Adrenal gland (tissue), 12 donors: ENCODE results near the gene HK2. TPM values are rescaled to one million over a fixed set of nuclear protein-coding genes. Genes with fewer than 3 reads are reported as not detected.

Source experiments
- DNase-seq, 7 donors: peaks; one replicate each; pipeline ENCODE4 v3.0.0-alpha.2; 2019 to 2020
- H3K27ac ChIP-seq, 5 donors: fragments of 200-600 bp; sonication (generic) in 4 of 5; 1 replicate in 3 of 5; 2 replicates in 2 of 5; pipeline versions ENCODE4 v1.5.1 to v1.8.0; 2016 to 2020; ENCODE audit warnings: mild to moderate bottlenecking in 1 of 5
- H3K27me3 ChIP-seq: fragments of 200-600 bp; 2 replicates; pipeline ENCODE4 v1.8.0; 2021
- H3K36me3 ChIP-seq, 2 donors: fragments of 200-600 bp; replicated peaks in 1 of 2; 1 replicate in 1 of 2; 2 replicates in 1 of 2; pipeline versions ENCODE4 v1.5.1 to v1.8.0; 2018 to 2022
- H3K4me1 ChIP-seq, 2 donors: fragments of 200-600 bp; replicated peaks in 1 of 2; 1 replicate in 1 of 2; 2 replicates in 1 of 2; pipeline versions ENCODE4 v1.5.1 to v1.8.0; 2018 to 2021
- H3K4me3 ChIP-seq, 4 donors: fragments of 200-600 bp; sonication (generic) in 3 of 4; one replicate each; pipeline ENCODE4 v1.5.1; 2016 to 2018
- H3K9me3 ChIP-seq, 3 donors: fragments of 200-600 bp; sonication (generic) in 1 of 3; replicated peaks in 1 of 3; 1 replicate in 2 of 3; 2 replicates in 1 of 3; pipeline versions ENCODE4 v1.5.1 to v1.8.0; 2016 to 2021
- POLR2A ChIP-seq, 2 donors: fragments of 450-650 bp; IDR thresholded peaks; one replicate each; pipeline ENCODE4 v1.6.1; 2017; ENCODE audit warnings: antibody characterized with exemption in 2 of 2, mild to moderate bottlenecking in 2 of 2, moderate library complexity in 1 of 2
- WGBS, 4 donors: extraction: QIAGEN DNeasy Blood & Tissue Kit in 2 of 4; methylation state at CpG; one replicate each; pipeline versions ENCODE4 v1.1.5 to v1.1.7; 2013 to 2017; 5-methylcytosine and 5-hydroxymethylcytosine counted together
- intact Hi-C, 2 donors: fragments of 100-400 bp; cut with DNase I; formaldehyde crosslinking; loops; one replicate each; pipeline versions ENCODE4 v1.14.1 to v1.15.0; 2022 to 2023
- polyA plus RNA-seq, 3 donors: library from polyadenylated mRNA; stranded (reverse); fragments of 200-250 nt in 2 of 3; fragments of 350-450 nt in 1 of 3; fragmentation: Illumina TruSeq in 1 of 3; extraction: RNeasy Lipid Tissue Mini Kit (QIAGEN cat#74804) in 1 of 3; gene quantifications; one replicate each; pipeline ENCODE4 v1.2.3, GENCODE V29; 2013 to 2014
- total RNA-seq, 9 donors: library from RNA; depleted of rRNA in 4 of 9; stranded (reverse); fragments of >200 nt in 4 of 9; fragments of 120-200 nt in 1 of 9; fragmentation: NEBNext Ultra II Directional in 1 of 9; extraction: Animal tissue kit (Norgen Biotek cat#: 25700) in 1 of 9; gene quantifications; one replicate each; pipeline versions ENCODE4 v1.1.0 to v1.2.4, GENCODE V29; 2013 to 2023
- TF ChIP-seq, protein P1 (sequence below), 6 experiments: fragments of 450-650 bp in 4 of 6; fragments of 200-600 bp in 2 of 6; sonication (generic) in 1 of 6; IDR thresholded peaks; 1 replicate in 5 of 6; 2 replicates in 1 of 6; pipeline versions ENCODE4 v1.5.1 to v1.8.0; 2016 to 2021; ENCODE audit warnings: antibody characterized with exemption in 6 of 6, mild to moderate bottlenecking in 2 of 6, moderate library complexity in 1 of 6
- donor health status: healthy with polysubstance abuse.
- donor health status: Bipolar disorder and iron deficiency.
- donor health status: DM: yes; HTN: yes; CAD: no.
- donor health status: DM: no; HTN: no; CAD: no.
- donor health status: DM: no; HTN: no; CAD: no.
- donor health status: DM: yes; HTN: yes; CAD: no.

HK2 gene
- total and polyA plus RNA-seq, 12 donors, result 1.2 to 11.7 (median 5.0) TPM

DNA sequence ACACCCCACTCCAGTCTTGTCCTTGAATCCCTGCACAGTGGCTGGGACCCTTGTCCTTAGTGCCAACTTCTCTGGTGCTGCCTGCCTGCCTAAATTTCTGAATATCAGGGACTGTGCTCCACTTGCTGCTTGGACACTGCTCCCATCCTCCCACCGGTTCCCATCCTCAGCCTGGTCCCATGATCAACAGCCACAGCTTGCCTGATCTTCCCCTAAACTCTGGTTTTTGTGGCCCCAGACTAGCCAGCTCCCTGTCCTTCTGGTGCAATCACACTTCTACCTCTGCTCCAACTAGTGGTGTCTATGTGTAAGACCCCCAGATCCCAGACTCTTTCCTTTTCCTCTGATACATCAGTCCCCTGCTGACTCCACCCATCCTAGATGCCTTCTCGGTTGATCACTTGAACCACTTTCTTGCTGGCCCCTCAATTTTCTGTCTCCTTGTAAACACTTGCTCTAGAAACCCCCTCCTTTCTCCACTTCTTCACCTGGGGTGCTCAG, 87.4 kb downstream of the HK2 start:
- Histone ChIP-seq H3K4me1 (no peaks in the 10 kb centered on the region), H3K27ac (no peak overlapping the region), H3K27me3 (peaks cover 3% of the 10 kb centered on the region), H3K36me3 (no peaks in the 10 kb centered on the region), H3K4me3 (no peak overlapping the region), H3K9me3 (no peaks in the 10 kb centered on the region)
- no peak for TF ChIP-seq POLR2A (IDR thresholded peaks at IDR 0.05)
- TF ChIP-seq, protein P1, sequence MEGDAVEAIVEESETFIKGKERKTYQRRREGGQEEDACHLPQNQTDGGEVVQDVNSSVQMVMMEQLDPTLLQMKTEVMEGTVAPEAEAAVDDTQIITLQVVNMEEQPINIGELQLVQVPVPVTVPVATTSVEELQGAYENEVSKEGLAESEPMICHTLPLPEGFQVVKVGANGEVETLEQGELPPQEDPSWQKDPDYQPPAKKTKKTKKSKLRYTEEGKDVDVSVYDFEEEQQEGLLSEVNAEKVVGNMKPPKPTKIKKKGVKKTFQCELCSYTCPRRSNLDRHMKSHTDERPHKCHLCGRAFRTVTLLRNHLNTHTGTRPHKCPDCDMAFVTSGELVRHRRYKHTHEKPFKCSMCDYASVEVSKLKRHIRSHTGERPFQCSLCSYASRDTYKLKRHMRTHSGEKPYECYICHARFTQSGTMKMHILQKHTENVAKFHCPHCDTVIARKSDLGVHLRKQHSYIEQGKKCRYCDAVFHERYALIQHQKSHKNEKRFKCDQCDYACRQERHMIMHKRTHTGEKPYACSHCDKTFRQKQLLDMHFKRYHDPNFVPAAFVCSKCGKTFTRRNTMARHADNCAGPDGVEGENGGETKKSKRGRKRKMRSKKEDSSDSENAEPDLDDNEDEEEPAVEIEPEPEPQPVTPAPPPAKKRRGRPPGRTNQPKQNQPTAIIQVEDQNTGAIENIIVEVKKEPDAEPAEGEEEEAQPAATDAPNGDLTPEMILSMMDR (IDR thresholded peaks at IDR 0.05), result no peak
- DNase-seq, result no peak
- intact Hi-C loops, result loop anchor here (10.0 kb wide), 2 partner anchors 494 to 684 kb away; no protein-coding TSS in a partner anchor
- 84 to 98% (median 92%) methylated on average over 2 of the region's 2 CpGs for WGBS, 4 donors

DNA sequence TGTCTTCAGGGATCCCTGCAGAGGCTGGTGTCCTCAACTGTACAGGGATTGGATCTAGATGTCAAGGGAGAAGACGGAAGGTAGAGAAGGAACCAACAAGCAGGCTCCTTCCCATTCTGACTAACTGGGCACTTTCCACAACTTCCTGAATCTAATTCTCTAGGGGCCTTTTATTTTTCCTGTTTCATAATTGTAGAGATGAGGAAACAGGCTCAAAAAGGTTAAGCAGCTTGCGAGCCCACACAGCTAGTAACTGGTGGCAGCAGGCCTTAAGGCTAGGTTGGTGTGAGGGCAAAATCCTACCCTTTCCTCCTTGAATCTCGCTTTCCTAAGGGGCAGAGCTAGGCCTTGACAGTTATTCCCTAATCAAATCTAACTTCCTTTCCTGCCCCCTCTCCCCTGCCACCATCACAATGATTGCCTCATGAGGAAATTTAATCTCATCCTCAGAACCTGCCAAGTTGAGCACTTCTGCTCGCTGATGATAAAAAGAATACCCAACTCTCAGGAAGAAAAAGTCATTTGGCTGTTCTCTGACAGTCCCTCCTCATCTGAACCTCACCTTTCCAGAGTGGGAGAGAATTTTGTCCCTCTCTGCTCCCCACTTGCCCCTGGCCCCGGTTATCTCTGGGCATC, 88.8 kb downstream of the HK2 start:
- no peak for TF ChIP-seq POLR2A (IDR thresholded peaks at IDR 0.05)
- TF ChIP-seq, protein P1 (IDR thresholded peaks at IDR 0.05), result no peak
- Histone ChIP-seq H3K27me3 (no peaks in the 10 kb centered on the region), H3K9me3 (no peaks in the 10 kb centered on the region), H3K27ac (peak overlapping the region in 1 of 5 donors; percentile 25), H3K36me3 (no peaks in the 10 kb centered on the region), H3K4me1 (no peaks in the 10 kb centered on the region), H3K4me3 (no peak overlapping the region)
- DNase-seq, result no peak
- intact Hi-C loops, result loop anchor here (10.0 kb wide), 2 partner anchors 492 to 682 kb away; no protein-coding TSS in a partner anchor
- WGBS, 4 donors, result 63 to 75% (median 71%) methylated on average over 5 of the region's 5 CpGs

DNA sequence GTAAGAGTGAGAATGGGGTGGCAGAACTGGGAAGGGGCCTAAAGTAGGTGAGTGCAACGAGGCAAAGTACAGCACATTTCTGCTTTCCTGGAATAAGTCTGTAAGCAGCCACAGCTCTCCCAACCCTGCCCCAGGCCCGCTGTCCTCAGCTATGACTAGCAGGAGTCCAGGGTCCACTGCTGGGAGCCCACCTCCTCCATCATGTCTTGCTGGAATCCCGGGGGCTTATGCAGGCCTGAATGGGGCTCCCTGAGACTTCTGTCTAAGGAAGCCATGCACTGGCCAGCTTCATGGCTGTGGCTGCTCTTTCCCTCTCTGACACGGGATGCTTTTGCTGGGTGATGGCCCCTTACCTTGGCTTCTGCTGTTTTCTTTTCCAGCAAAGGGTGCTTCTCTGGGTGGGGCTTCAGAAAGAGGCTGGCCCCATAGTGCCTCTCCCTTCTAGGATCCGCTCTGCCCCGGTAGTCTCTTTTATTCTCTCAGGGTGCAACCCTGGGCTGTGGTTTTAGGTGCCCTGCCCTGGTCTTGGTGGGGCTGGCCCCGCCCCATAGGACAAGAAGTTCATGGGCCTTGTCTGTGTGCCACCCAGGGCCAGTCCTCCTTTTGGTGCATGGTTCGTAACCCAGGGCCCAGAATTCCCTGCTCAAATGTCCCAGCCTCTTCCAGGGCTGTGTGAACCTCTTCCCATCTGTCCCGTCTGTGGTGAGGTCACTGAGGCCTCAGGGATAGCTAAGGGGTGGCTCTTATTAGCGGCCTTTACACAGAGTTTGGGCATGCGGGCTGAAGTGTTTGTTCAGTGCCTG, 90.7 kb downstream of the HK2 start:
- intact Hi-C loops, result loop anchor here (10.0 kb wide), 2 partner anchors 490 to 680 kb away; no protein-coding TSS in a partner anchor
- WGBS, 4 donors, result 90 to 95% (median 91%) methylated on average over 11 of the region's 11 CpGs
- TF ChIP-seq, protein P1 (IDR thresholded peaks at IDR 0.05), result no peak
- TF ChIP-seq POLR2A (IDR thresholded peaks at IDR 0.05), result no peak

DNA sequence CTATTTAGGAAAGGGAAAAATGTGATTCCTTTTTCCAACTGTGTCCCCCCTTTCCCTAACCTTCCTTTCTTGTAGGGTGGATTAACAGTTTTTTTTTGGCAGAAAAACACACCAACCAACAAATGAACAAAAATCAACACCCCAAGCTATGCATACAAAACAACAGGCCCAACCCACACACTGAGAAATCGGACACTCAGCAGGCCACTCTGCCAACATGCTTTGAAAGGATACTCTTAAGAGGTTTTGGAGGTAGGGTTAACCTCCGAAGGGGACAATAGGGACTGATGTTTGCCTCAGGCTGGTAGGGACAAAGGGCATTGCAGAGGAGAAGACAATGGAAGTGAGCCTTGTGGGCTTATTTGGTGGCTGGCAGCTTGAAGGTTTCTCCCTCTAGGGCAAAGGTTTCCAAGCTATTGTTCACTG, 91.4 kb downstream of the HK2 start:
- no peaks in the 10 kb centered on the region for H3K4me1 ChIP-seq
- no peak overlapping the region for H3K4me3 ChIP-seq
- no peak overlapping the region for H3K27ac ChIP-seq
- no peaks in the 10 kb centered on the region for H3K9me3 ChIP-seq
- no peak for DNase-seq
- no peaks in the 10 kb centered on the region for H3K27me3 ChIP-seq
- no peak for TF ChIP-seq POLR2A (IDR thresholded peaks at IDR 0.05)
- TF ChIP-seq, protein P1 (IDR thresholded peaks at IDR 0.05), result no peak
- no peaks in the 10 kb centered on the region for H3K36me3 ChIP-seq
- intact Hi-C loops, result loop anchor here (10.0 kb wide), 2 partner anchors 489 to 679 kb away; no protein-coding TSS in a partner anchor
- WGBS, 4 donors, result 79 to 91% (median 85%) methylated on average over 2 of the region's 2 CpGs

More for the DNA sequence above, 90.7 kb downstream of the HK2 start:
- no peak overlapping the region for H3K4me3 ChIP-seq
- no peaks in the 10 kb centered on the region for H3K4me1 ChIP-seq
- no peak for DNase-seq
- no peaks in the 10 kb centered on the region for H3K36me3 ChIP-seq
- H3K27ac ChIP-seq, result no peak overlapping the region
- H3K9me3 ChIP-seq, result no peaks in the 10 kb centered on the region
- no peaks in the 10 kb centered on the region for H3K27me3 ChIP-seq
